Measurements from ENCODE around the gene CACNG5. TPM values are rescaled to one million over a fixed set of nuclear protein-coding genes. Genes with fewer than 3 reads are reported as not detected.

CACNG5 gene, protein sequence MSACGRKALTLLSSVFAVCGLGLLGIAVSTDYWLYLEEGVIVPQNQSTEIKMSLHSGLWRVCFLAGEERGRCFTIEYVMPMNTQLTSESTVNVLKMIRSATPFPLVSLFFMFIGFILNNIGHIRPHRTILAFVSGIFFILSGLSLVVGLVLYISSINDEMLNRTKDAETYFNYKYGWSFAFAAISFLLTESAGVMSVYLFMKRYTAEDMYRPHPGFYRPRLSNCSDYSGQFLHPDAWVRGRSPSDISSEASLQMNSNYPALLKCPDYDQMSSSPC
- total RNA-seq: not detected in 2 replicates

DNA sequence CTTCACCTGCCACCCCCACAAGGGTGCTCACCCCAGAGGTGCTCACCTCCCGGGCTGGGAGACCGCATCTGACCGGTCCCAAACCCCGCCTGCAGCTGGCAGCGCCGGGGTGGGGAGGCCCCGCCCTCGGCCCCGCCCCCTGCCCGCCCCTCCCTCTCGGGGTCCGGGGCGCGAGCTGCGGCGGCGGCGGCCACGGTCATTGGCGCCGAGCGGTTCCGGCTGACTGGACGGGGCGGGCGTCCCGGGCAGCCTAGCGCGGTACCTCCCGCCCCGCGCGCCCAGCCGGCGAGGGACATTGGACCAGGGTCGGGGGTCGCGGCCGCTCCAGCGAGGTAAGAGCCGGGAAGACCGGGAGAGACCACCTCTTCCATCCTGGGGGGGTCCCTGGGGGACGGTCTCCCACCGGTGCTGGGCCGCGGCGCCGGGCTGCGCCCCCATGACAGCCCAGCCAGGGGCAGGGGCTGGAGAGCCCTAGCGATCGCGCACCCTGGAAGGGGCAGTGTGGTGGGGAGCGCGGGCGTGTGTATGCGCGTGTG is at the start of gene CACNG5:
Gene CACNG5, plus strand, starts transcription at position 199 of the 536 bp plus-strand sequence. CDS start 42,216 bp downstream, outside the sequence.

Other genes starting within 250 kb of the CACNG5 start
- gene CACNG4, start 129.6 kb downstream of the CACNG5 start, total RNA-seq: 0.65 and 0.99 TPM in 2 replicates
- not detected in 2 replicates for gene CACNG1, start 209.4 kb downstream of the CACNG5 start, total RNA-seq

Measured in airway epithelial cell (primary cell).